Astrocyte (in vitro differentiated cells and primary cell): ENCODE results near the gene FNDC3B. TPM values are rescaled to one million over a fixed set of nuclear protein-coding genes. Genes with fewer than 3 reads are reported as not detected.
"Not testable (repeated sequence)": the region's sequence is repeated elsewhere in the genome, so short reads cannot be mapped to it uniquely, and the experiment has no call there.

Experiments used
- DNase-seq: peaks from one replicate; pipeline ENCODE4 v3.0.0-alpha.2; 2010; ENCODE audit warnings: low read depth
- FAIRE-seq: peaks from 2 replicates; lab custom pipeline; 2011; peaks lifted over from hg19 to GRCh38; lab: Jason Lieb, UNC
- H2AFZ ChIP-seq: 2 replicates; pipeline ENCODE4 v1.6.0; 2012; ENCODE audit warnings: low read depth, low read length, inconsistent platforms
- H3K27ac ChIP-seq: 2 replicates; pipeline ENCODE4 v1.5.1; 2011; ENCODE audit warnings: low read depth, low read length, inconsistent platforms
- H3K27me3 ChIP-seq: 2 replicates; pipeline ENCODE4 v1.6.0; 2011; ENCODE audit warnings: low read length, inconsistent platforms; ENCODE audit not compliant: insufficient read depth
- H3K36me3 ChIP-seq: 2 replicates; pipeline ENCODE4 v1.5.1; 2011; ENCODE audit warnings: low read length, inconsistent platforms; ENCODE audit not compliant: insufficient read depth
- H3K4me1 ChIP-seq: 2 replicates; pipeline ENCODE4 v1.5.1; 2011; ENCODE audit warnings: low read length, inconsistent platforms; ENCODE audit not compliant: insufficient read depth
- H3K4me2 ChIP-seq: 2 replicates; pipeline ENCODE4 v1.6.0; 2012; ENCODE audit warnings: low read length, inconsistent platforms
- H3K4me3 ChIP-seq: 2 replicates; pipeline ENCODE4 v1.5.1; 2011; ENCODE audit warnings: low read depth, mild to moderate bottlenecking, low read length, inconsistent platforms; ENCODE audit not compliant: insufficient read depth
- H3K79me2 ChIP-seq: 2 replicates; pipeline ENCODE4 v1.6.0; 2012; ENCODE audit warnings: mild to moderate bottlenecking, low read length, inconsistent platforms; ENCODE audit not compliant: insufficient read depth
- H3K9ac ChIP-seq: 2 replicates; pipeline ENCODE4 v1.6.0; 2012; ENCODE audit warnings: mild to moderate bottlenecking, low read length, inconsistent platforms
- H3K9me3 ChIP-seq: 2 replicates; pipeline ENCODE4 v1.5.1; 2012; ENCODE audit warnings: low read depth, mild to moderate bottlenecking, low read length, inconsistent platforms; ENCODE audit not compliant: insufficient read depth
- H4K20me1 ChIP-seq: 2 replicates; pipeline ENCODE4 v1.6.0; 2012; ENCODE audit warnings: low read length, inconsistent platforms; ENCODE audit not compliant: insufficient read depth
- H3K27ac Mint-ChIP-seq: one replicate; pipeline ENCODE4 v1.8.0; 2021; ENCODE audit warnings: mild to moderate bottlenecking, mixed read lengths; ENCODE audit not compliant: unreplicated experiment
- H3K27me3 Mint-ChIP-seq: one replicate; pipeline ENCODE4 v1.8.0; 2021; ENCODE audit warnings: low read depth, mixed read lengths; ENCODE audit not compliant: unreplicated experiment
- H3K36me3 Mint-ChIP-seq: one replicate; pipeline ENCODE4 v1.8.0; 2021; ENCODE audit warnings: low read depth, mixed read lengths; ENCODE audit not compliant: unreplicated experiment
- H3K4me1 Mint-ChIP-seq: one replicate; pipeline ENCODE4 v1.8.0; 2021; ENCODE audit warnings: low read depth, mixed read lengths; ENCODE audit not compliant: unreplicated experiment
- H3K4me3 Mint-ChIP-seq: one replicate; pipeline ENCODE4 v1.8.0; 2021; ENCODE audit warnings: mild to moderate bottlenecking, moderate library complexity, mixed read lengths; ENCODE audit not compliant: unreplicated experiment
- H3K9me3 Mint-ChIP-seq: one replicate; pipeline ENCODE4 v1.8.0; 2021; ENCODE audit warnings: mild to moderate bottlenecking, mixed read lengths; ENCODE audit not compliant: unreplicated experiment
- CTCF ChIP-seq: IDR thresholded peaks from 2 replicates; pipeline ENCODE4 v1.5.1; 2011; ENCODE audit warnings: low read depth, mild to moderate bottlenecking, inconsistent platforms, low read length, moderate library complexity; ENCODE audit not compliant: insufficient read depth
- EZH2 ChIP-seq: IDR thresholded peaks from 2 replicates; pipeline ENCODE4 v1.6.1; 2012; ENCODE audit warnings: mild to moderate bottlenecking, low read length, inconsistent platforms; ENCODE audit not compliant: insufficient read depth
- total RNA-seq: library from RNA; stranded (reverse); gene quantifications from 2 replicates; pipeline ENCODE4 v1.2.1, GENCODE V29; 2021

Gene FNDC3B
- total RNA-seq, 1 donor from 2014 or later, result 327 TPM

- no peaks in the 10 kb centered on the region for H3K27me3 Mint-ChIP-seq
- H3K36me3 ChIP-seq, result no peaks in the 10 kb centered on the region
- no peaks in the 10 kb centered on the region for H3K27me3 ChIP-seq
- H3K4me3 Mint-ChIP-seq, result peak overlapping the region; percentile 9
- peak overlapping the region; percentile 77 for H3K27ac Mint-ChIP-seq
- no peak overlapping the region for H2AFZ ChIP-seq
- H3K27ac ChIP-seq, result no peak overlapping the region
- no peaks in the 10 kb centered on the region for H3K9me3 Mint-ChIP-seq
- H3K4me1 ChIP-seq, result peaks cover 35% of the 10 kb centered on the region
- H4K20me1 ChIP-seq, result peaks cover 91% of the 10 kb centered on the region
- H3K36me3 Mint-ChIP-seq, result peaks cover 12% of the 10 kb centered on the region
- H3K9me3 ChIP-seq, result no peaks in the 10 kb centered on the region
- no peak overlapping the region for H3K9ac ChIP-seq
- DNase-seq (no peak), FAIRE-seq (no peak)
- peaks cover 67% of the 10 kb centered on the region for H3K4me1 Mint-ChIP-seq
- TF ChIP-seq CTCF, result no peak
- no peak for TF ChIP-seq EZH2
- no peak overlapping the region for H3K4me3 ChIP-seq
- H3K79me2 ChIP-seq, result peaks cover 95% of the 10 kb centered on the region
- H3K4me2 ChIP-seq, result no peak overlapping the region
Observed at GRCh38 chr3:172090035-172090434, 50.7 kb downstream of the FNDC3B start.

GRCh38 chr3:172092658-172093057 is 53.3 kb downstream of the FNDC3B start:
- no peaks in the 10 kb centered on the region for H3K9me3 ChIP-seq
- TF ChIP-seq EZH2 (no peak), CTCF (no peak)
- H3K9ac ChIP-seq, result no peak overlapping the region
- H3K27ac ChIP-seq, result no peak overlapping the region
- FAIRE-seq, result no peak
- H3K36me3 ChIP-seq, result peaks cover 3% of the 10 kb centered on the region
- Mint-ChIP-seq H3K4me1 (peaks cover 68% of the 10 kb centered on the region), H3K4me3 (no peak overlapping the region), H3K27ac (peak overlapping the region; percentile 75), H3K36me3 (peaks cover 12% of the 10 kb centered on the region), H3K9me3 (no peaks in the 10 kb centered on the region), H3K27me3 (no peaks in the 10 kb centered on the region)
- peaks cover 95% of the 10 kb centered on the region for H3K79me2 ChIP-seq
- no peak overlapping the region for H3K4me3 ChIP-seq
- H2AFZ ChIP-seq, result no peak overlapping the region
- H3K27me3 ChIP-seq, result no peaks in the 10 kb centered on the region
- no peak for DNase-seq
- no peak overlapping the region for H3K4me2 ChIP-seq
- H4K20me1 ChIP-seq, result peaks cover 92% of the 10 kb centered on the region
- H3K4me1 ChIP-seq, result peaks cover 35% of the 10 kb centered on the region

- H3K36me3 ChIP-seq, DNase-seq, FAIRE-seq, H2AFZ ChIP-seq, H3K27ac ChIP-seq, H3K27me3 ChIP-seq, H3K9ac ChIP-seq, H3K9me3 Mint-ChIP-seq, H3K9me3 ChIP-seq, H3K4me3 ChIP-seq, H3K4me2 ChIP-seq, H3K4me3 Mint-ChIP-seq, H3K27me3 Mint-ChIP-seq: not testable (repeated sequence)
- Histone ChIP-seq H3K79me2 (peaks cover 95% of the 10 kb centered on the region), H3K4me1 (peaks cover 31% of the 10 kb centered on the region), H4K20me1 (peaks cover 94% of the 10 kb centered on the region)
- Mint-ChIP-seq H3K27ac (peak overlapping the region; percentile 78), H3K36me3 (peaks cover 12% of the 10 kb centered on the region), H3K4me1 (peaks cover 71% of the 10 kb centered on the region)
Observed at GRCh38 chr3:172093581-172094443, 54.4 kb downstream of the FNDC3B start.
